NCI-H2196 treated with DMSO at 0.1 percent for 48 hours (cell line): Measurements from ENCODE around the gene CLK3.
A peak's percentile ranks its signal among the peaks of the same experiment; 100 is the strongest.
"Not testable (repeated sequence)": the region's sequence is repeated elsewhere in the genome, so short reads cannot be mapped to it uniquely, and the experiment has no call there.

ENCODE experiments used
- DNase-seq: peaks from one replicate; lab custom pipeline; 2025; ENCODE audit not compliant: unreplicated experiment; lab: John Stamatoyannopoulos, UW

Gene CLK3

DNA sequence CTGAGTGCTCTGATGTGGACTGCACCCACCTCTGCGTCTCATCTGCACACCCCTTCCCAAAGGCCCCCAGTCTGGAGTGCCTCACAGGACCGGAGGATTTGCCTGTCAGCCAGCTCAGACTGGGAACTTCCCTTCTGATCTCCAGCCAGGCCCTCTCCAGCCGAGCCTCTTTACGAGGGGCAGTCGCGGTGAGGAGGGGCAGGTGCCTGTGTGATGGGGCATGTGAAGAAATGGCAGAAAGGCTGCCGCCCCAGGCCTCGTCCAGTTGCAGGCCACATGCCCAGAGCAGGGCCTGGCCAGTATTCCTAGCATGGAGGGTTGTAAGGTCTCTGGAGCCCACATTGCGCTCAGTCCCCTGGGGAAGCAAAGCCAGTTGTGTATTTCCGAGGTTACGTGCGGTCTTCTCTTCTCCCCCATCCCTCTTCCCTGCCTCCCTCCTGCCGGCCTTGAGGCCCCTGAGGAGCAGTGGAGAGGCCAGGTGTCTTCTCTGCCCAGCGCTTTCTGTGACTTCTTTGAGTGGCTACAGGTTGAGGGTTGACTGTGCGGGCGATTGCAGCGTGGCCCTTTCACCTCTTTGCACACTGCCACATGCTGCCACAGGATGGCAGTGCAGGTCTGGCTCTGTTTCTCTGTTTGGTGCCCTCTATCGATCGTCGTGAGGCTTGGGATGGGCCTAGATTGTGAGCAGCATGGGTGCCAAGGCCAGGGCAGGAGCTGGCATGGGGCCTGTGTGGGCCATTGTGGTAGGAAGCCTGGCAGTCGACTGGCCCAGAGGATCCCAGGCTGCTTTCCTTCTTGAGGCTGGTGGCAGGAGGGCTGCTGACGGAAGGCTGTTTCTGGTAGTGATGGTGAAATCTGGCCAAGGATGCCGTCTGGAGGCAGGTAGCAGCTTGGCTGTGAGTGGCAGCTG, 5.3 kb downstream of the CLK3 start:
- peak; percentile 45 for DNase-seq

DNA sequence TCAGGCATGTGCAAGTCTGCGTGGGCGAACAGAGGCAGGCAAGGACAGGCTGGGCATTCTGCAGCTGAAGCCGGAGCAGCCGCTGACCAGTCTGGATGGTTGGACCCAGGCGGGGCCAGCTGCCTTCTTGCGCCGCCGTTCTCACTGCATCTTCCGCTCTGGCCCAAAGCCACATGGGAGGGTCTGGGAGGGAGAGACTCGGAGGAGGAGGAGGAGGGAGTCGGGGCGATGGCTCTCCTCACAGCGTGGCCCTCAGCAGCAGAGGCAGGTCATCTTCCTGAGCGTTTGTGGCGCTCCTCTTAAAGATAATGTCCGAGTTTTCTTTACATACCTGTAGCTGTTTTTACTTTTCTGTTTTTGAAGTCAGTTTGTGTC, 5.9 kb downstream of the CLK3 start:
- DNase-seq: no peak

- no peak for DNase-seq
Measured at GRCh38 chr15:74621936-74622335, 6.3 kb downstream of the CLK3 start.

DNA sequence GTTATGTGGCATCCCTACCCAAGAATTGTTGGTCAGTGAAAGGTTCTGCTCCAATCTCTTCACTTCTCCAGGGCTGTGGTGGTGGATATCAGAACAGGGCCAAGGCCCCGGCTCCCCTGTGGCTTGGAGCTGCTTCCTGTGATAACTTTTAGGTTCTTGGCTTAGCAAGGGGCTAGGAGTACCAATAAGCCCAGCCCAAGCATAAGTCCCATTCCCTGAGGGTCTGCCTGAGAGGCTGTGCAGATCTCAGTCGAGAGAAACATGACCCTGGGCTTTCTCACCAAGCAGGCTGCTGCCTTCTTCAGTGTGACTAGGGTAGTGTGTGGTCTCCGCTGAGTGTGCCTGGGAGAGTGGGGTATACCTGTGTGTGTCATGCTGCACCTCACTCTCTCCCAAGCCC, 7.1 kb downstream of the CLK3 start:
- DNase-seq: no peak

GRCh38 chr15:74624020-74624602, 8.5 kb downstream of the CLK3 start:
- DNase-seq: no peak

DNA sequence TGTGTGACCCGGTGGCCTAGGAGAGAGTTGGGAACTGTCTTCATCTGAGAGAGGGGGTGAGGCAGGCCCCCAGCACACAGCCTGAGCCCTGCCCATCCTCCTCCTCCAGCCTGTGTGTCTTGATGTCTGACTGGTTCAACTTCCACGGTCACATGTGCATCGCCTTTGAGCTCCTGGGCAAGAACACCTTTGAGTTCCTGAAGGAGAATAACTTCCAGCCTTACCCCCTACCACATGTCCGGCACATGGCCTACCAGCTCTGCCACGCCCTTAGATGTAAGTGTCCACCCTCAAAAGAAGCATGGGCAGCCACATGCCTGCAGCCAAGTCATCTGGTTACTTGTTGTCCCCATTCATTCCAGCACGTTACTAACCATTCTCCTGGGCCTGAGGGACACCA, 10.1 kb downstream of the CLK3 start:
- DNase-seq: no peak

DNA sequence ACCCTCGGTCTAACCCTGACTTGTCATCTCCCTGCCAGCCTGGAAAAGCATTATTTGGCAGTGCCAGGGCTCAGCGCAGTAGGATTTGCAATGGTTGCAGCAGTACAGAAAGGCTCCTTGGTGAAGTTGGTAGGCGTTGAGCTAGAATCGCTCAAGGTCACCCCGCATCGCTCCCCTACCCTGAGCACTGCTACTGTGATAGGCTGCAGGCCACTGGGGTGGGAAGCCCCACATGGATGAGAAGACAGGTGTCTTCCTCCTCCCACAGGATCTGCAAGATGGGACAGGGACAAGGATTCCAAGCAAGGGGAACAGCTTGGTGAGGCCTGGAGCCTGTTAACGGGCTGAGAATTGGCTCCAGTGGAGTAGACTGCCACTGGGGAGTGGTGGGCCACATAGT, 10.7 kb downstream of the CLK3 start:
- DNase-seq: no peak

GRCh38 chr15:74626752-74627692, 11.4 kb downstream of the CLK3 start:
- DNase-seq: no peak

GRCh38 chr15:74627766-74628165, 12.1 kb downstream of the CLK3 start:
- no peak for DNase-seq

DNA sequence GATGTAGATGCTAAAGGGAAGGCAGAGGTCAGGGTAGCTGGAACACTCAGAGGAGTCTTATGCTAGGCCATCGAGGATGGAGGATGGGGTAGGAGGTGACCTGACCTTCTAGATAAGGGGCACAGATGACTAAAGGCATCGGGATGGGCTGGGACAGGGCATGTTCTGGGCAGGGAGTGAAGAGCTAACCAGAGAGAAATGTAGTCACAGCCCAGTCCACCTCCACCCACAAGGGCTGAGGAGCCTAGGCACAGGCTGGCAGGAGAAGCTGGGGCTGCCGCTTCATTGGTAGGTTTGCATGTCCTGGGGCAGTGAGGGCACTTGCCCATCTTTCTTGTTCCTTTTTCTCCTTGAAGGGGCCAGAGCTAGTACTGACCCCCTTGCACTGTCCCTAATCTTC, 12.6 kb downstream of the CLK3 start:
- no peak for DNase-seq

DNA sequence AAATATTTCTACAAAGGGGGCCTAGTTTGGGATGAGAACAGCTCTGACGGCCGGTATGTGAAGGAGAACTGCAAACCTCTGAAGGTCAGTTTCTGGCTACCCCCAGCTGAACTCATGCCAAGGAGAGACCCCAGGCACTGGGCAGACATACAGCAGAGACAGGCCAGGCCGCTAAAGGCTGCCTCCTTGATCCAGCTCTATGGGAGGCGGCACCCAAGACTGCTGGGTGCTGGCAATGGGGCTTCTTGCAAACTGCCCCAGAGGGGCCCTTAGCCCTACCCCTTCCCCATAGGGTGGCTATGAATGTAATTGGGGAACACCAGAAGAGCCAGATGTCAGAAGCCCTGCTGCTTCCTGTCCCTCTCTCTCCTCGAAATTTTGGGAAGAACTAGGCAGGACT, 13.3 kb downstream of the CLK3 start:
- no peak for DNase-seq

- DNase-seq: not testable (repeated sequence)
Measured at GRCh38 chr15:74629696-74630095, 14.1 kb downstream of the CLK3 start.

- no peak for DNase-seq
Measured at GRCh38 chr15:74630284-74631086, 14.8 kb downstream of the CLK3 start.

GRCh38 chr15:74631087-74631385, 15.4 kb downstream of the CLK3 start:
- DNase-seq: no peak

- no peak for DNase-seq
Measured at GRCh38 chr15:74631408-74631807, 15.8 kb downstream of the CLK3 start.

- no peak for DNase-seq
Measured at GRCh38 chr15:74631935-74632560, 16.4 kb downstream of the CLK3 start.

- no peak for DNase-seq
Measured at GRCh38 chr15:74632601-74633000, 17.0 kb downstream of the CLK3 start.

GRCh38 chr15:74633781-74634180, 18.1 kb downstream of the CLK3 start:
- DNase-seq: no peak

- DNase-seq: no peak
Measured at GRCh38 chr15:74635228-74635627, 19.6 kb downstream of the CLK3 start.

- DNase-seq: no peak
Measured at GRCh38 chr15:74636984-74637383, 21.3 kb downstream of the CLK3 start.

DNA sequence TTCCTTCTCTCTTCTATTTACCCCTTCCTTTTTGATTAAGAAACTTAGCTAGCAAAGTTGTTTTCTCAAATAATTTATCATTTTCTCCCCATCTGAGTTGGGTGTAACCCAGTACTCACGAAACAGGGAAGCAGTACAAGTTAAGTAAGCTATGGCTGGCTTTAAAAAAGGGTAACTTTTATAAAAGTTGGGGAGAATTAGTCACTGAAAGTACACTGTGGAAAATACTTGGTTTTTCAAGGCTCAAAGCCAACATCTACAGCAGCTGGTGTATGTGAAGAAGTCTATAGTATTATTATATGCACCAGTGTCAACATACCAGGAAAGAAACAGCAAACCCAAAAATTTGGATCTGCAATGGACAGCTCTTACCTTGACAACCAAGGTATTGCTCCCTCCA, 25.5 kb downstream of the CLK3 start:
- no peak for DNase-seq
